Large intestine (tissue), 3 donors: ENCODE measurements around the gene SLAIN2. TPM values are rescaled to one million over a fixed set of nuclear protein-coding genes. Genes with fewer than 3 reads are reported as not detected.
"Not testable (repeated sequence)": the region's sequence is repeated elsewhere in the genome, so short reads cannot be mapped to it uniquely, and the experiment has no call there.

Experiments
- DNase-seq, 2 donors: peaks; one replicate each; pipeline versions ENCODE4 v3.0.0 to v3.0.0-alpha.2; 2013
- H3K27ac ChIP-seq: one replicate; pipeline ENCODE4 v1.5.1; 2013; ENCODE audit warnings: low read length
- H3K27me3 ChIP-seq: 2 replicates; pipeline ENCODE4 v1.6.1; 2013; ENCODE audit warnings: low read length; ENCODE audit not compliant: control insufficient read depth, insufficient read depth
- H3K36me3 ChIP-seq: 2 replicates; pipeline ENCODE4 v1.6.1; 2013; ENCODE audit warnings: low read length; ENCODE audit not compliant: control insufficient read depth, insufficient read depth
- H3K4me1 ChIP-seq: one replicate; pipeline ENCODE4 v1.6.1; 2013; ENCODE audit warnings: low read length; ENCODE audit not compliant: control insufficient read depth, insufficient read depth
- H3K4me3 ChIP-seq: one replicate; pipeline ENCODE4 v1.5.1; 2013; ENCODE audit warnings: low read length
- H3K9me3 ChIP-seq: one replicate; pipeline ENCODE4 v1.6.1; 2013; ENCODE audit warnings: mild to moderate bottlenecking, low read depth, low read length, moderate library complexity; ENCODE audit not compliant: control insufficient read depth
- WGBS: methylation state at CpG from one replicate; pipeline ENCODE4 v1.1.5; 2013; ENCODE audit warnings: low lambda C conversion rate; ENCODE audit not compliant: insufficient coverage; 5-methylcytosine and 5-hydroxymethylcytosine counted together
- polyA plus RNA-seq: library from polyadenylated mRNA; unstranded; fragments of 120-200 nt; gene quantifications from one replicate; pipeline ENCODE4 v1.2.1, GENCODE V29; 2013

Gene SLAIN2
- polyA plus RNA-seq, 1 donor = 38.7 TPM

DNA sequence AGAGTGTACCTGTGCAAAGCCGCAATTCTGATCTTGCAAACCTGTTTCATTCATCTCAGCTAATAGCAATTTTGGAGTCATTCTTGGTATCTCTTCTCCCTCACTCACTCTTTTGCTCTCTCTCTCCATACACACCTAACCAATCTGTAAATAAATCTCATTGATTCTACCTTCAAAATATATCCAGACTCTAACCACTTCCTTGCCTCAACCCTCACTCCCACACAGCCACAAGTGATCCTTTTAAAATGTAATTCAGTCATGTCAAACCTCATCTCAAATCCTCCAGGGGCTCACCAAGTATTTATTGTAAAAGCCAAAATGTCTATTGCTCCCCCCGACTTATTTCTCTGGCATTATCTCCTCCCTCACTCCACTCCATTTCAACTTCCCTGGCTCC is 90.1 kb downstream of the SLAIN2 start:
- no peaks in the 10 kb centered on the region for H3K27me3 ChIP-seq
- DNase-seq = no peak
- 83% methylated on average over 2 of the region's 2 CpGs for WGBS
- no peak overlapping the region for H3K27ac ChIP-seq
- no peak overlapping the region for H3K4me3 ChIP-seq
- no peaks in the 10 kb centered on the region for H3K4me1 ChIP-seq
- H3K9me3 ChIP-seq = no peaks in the 10 kb centered on the region
- no peaks in the 10 kb centered on the region for H3K36me3 ChIP-seq

DNA sequence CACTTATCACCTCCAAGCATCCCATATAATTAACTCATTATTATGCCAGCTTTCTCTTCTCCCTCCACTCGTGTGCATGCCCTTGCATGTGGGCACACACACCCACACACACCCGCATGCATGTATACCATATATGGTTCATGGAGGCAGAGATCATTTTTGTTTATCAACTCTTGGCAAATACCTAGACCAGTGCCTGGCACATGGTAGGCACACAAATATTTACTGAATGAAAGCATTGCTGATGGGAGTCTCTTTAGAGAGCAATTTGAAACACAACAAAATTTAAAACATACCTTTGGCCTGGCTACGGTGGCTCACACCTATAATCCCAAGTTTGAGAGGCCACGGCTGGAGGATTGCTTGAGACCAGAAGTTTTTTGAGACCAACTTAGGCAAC is 90.7 kb downstream of the SLAIN2 start:
- no peaks in the 10 kb centered on the region for H3K36me3 ChIP-seq
- 100% methylated on average over 1 of the region's 4 CpGs for WGBS
- no peaks in the 10 kb centered on the region for H3K27me3 ChIP-seq
- no peaks in the 10 kb centered on the region for H3K4me1 ChIP-seq
- no peak overlapping the region for H3K27ac ChIP-seq
- H3K9me3 ChIP-seq = no peaks in the 10 kb centered on the region
- H3K4me3 ChIP-seq = no peak overlapping the region
- no peak for DNase-seq

DNA sequence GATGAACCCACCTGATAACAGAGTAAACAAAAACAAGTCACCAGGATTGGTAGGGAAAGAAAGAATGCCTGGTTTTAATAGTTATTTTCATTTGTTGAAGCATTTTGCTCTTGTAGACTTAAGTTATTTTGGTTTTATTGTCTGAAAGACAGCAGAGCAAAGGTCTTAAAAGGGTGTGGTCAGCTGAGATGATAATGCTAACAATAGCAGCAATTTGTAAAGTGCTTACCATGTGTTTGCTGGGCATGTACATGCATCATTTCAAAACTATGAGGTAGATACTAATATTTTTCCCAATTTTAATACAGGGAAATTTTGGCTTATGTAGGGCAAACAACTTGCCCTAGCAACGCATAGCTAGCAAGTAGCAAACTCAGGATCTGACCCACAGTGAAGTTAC is 95.0 kb downstream of the SLAIN2 start:
- H3K27ac ChIP-seq = no peak overlapping the region
- no peaks in the 10 kb centered on the region for H3K4me1 ChIP-seq
- H3K4me3 ChIP-seq = no peak overlapping the region
- H3K9me3 ChIP-seq = no peaks in the 10 kb centered on the region
- H3K27me3 ChIP-seq = peaks cover 3% of the 10 kb centered on the region
- WGBS = no CpG with 5 or more reads among the region's 1 CpG
- DNase-seq = peak; percentile 9 to 32
- no peaks in the 10 kb centered on the region for H3K36me3 ChIP-seq

DNA sequence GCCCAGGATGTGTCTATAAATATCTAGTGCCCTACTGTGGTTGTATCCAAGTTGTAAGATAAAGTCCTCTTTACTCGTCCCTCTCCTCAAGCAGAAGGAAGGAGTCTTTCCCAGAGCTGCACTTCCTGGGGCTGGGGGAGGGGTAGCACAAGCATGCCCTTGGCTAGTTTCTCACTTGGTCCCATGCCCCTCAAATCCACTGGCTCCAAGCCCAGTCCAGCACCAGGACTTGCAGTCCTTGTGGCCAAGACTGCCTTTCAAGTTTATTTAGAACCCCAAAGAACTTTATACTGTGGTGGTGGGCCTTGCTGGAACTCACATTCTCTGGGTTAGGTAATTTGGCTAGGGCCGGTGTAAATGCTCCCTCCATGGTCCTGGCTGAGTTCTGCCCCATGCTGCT is 98.7 kb downstream of the SLAIN2 start:
- peaks cover 3% of the 10 kb centered on the region for H3K27me3 ChIP-seq
- no peaks in the 10 kb centered on the region for H3K36me3 ChIP-seq
- no peak for DNase-seq
- no peaks in the 10 kb centered on the region for H3K9me3 ChIP-seq
- H3K27ac ChIP-seq = no peak overlapping the region
- H3K4me3 ChIP-seq = no peak overlapping the region
- WGBS = no CpG with 5 or more reads among the region's 2 CpGs
- H3K4me1 ChIP-seq = no peaks in the 10 kb centered on the region

- no CpG with 5 or more reads among the region's 5 CpGs for WGBS
- H3K9me3 ChIP-seq, H3K27ac ChIP-seq, DNase-seq, H3K27me3 ChIP-seq, H3K4me1 ChIP-seq, H3K4me3 ChIP-seq, H3K36me3 ChIP-seq: not testable (repeated sequence)
Observed at GRCh38 chr4:48440914-48441313, 99.6 kb downstream of the SLAIN2 start.

DNA sequence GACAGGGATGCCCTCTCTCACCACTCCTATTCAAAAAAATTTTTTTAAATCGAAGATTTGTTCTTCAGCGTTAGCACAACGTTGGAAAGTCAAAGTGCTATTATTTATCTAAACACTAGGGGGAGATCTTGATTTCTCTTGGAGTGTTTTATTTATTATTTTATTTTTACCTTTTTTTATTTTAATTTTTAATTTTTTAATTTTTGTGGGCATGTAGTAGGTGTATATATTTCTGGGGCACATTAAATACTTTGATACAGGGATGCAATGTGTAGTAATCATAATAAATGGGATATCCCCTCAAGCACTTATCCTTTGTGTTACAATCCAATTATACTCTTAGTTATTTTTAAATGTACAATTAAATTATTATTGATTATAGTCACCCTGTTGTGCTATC is 104.4 kb downstream of the SLAIN2 start:
- Histone ChIP-seq H3K36me3 (no peaks in the 10 kb centered on the region), H3K4me3 (no peak overlapping the region), H3K27me3 (peaks cover 2% of the 10 kb centered on the region), H3K9me3 (no peaks in the 10 kb centered on the region), H3K27ac (no peak overlapping the region), H3K4me1 (no peaks in the 10 kb centered on the region)
- WGBS = 25% methylated on average over 3 of the region's 3 CpGs
- no peak for DNase-seq

- H3K9me3 ChIP-seq = no peaks in the 10 kb centered on the region
Observed at GRCh38 chr4:48446642-48447041, 105.3 kb downstream of the SLAIN2 start.

DNA sequence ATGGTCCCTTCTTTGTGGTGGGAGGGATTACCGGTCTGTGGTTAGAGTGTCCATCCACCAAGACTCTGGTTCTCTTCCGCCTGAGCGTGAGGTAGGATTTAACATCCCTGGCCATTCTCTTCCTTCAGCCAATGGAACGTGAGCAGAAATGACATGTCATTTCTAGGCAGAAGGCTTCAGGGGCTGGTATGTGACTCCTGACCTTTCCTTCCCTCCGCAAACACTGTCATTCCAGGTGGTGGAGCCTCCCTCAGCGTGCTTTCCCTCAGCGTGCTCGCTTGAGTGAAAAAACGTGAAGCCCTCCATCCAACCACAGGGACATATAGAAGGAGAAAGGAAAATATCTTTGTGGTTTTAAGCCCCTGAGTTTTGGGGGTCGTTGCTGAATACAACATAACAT is 107.8 kb downstream of the SLAIN2 start:
- Histone ChIP-seq H3K36me3 (no peaks in the 10 kb centered on the region), H3K27ac (no peak overlapping the region), H3K4me1 (no peaks in the 10 kb centered on the region), H3K9me3 (no peaks in the 10 kb centered on the region), H3K27me3 (peaks cover 2% of the 10 kb centered on the region), H3K4me3 (no peak overlapping the region)
- no peak for DNase-seq
- WGBS = no CpG with 5 or more reads among the region's 10 CpGs

More at GRCh38 chr4:48446642-48447041, 105.3 kb downstream of the SLAIN2 start:
- no peak overlapping the region for H3K4me3 ChIP-seq
- H3K36me3 ChIP-seq = no peaks in the 10 kb centered on the region
- DNase-seq = no peak
- H3K27me3 ChIP-seq = peaks cover 2% of the 10 kb centered on the region
- no peak overlapping the region for H3K27ac ChIP-seq
- H3K4me1 ChIP-seq = no peaks in the 10 kb centered on the region
- 100% methylated on average over 1 of the region's 1 CpG for WGBS

DNA sequence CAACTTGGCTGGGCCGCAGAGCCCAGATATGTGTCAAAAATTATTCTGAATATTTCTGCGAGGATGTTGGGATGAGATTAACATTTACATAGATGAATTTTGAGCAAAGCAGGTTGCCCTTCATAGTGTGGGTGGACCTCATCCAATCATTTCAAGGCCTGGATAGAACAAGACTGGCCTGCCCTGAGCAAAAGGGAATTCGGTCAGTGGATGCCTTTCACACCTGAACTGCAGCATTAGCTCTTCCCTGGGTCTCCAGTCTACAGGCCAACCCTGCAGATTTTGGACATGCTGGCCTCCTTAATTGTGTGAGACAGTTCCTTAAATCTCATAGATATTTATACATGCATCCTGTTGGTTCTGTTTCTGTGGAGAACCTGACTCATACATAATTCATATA is 109.4 kb downstream of the SLAIN2 start:
- Histone ChIP-seq H3K4me1 (no peaks in the 10 kb centered on the region), H3K27me3 (peaks cover 2% of the 10 kb centered on the region), H3K27ac (no peak overlapping the region), H3K36me3 (no peaks in the 10 kb centered on the region), H3K9me3 (no peaks in the 10 kb centered on the region), H3K4me3 (no peak overlapping the region)
- 100% methylated on average over 2 of the region's 3 CpGs for WGBS
- no peak for DNase-seq

DNA sequence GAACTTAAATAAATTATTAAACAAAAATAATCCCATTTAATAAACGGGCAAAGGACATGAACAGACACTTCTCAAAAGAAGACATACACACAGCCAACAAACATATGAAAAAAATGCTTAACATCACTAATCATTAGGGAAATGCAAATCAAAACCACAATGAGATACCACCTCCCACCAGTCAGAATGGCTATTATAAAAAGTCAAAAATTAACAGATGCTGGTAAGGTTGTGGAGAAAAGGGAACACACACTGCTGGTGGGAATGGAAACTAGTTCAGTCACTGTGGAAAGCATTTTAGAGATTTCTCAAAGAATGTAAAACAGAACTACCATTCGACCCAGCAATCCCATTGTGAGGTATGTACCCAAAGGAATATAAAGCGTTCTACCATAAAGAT is 110.3 kb downstream of the SLAIN2 start:
- H3K4me1 ChIP-seq, DNase-seq, H3K36me3 ChIP-seq, H3K4me3 ChIP-seq, H3K27ac ChIP-seq, H3K9me3 ChIP-seq, H3K27me3 ChIP-seq: not testable (repeated sequence)
- WGBS = 83% methylated on average over 1 of the region's 3 CpGs

DNA sequence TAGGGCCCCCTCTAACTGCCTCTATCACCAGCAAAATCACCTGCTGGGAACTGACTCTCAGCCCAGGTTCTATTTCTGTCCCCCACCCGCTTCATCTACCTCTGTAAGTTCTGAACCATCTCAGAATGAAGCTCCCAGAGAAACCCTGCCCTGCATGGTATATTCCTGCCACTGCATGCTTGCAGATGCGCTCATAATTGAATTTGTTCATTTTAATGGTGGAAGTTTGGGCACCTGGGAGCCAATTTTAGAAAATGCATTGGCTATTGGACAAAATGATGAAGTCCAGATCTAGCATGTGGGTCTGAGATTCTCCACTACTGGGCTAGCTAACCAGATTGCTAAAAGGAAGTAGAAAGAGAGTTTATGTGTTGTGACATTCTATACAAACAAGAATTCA is 113.3 kb downstream of the SLAIN2 start:
- no peaks in the 10 kb centered on the region for H3K27me3 ChIP-seq
- no peaks in the 10 kb centered on the region for H3K36me3 ChIP-seq
- no peak overlapping the region for H3K4me3 ChIP-seq
- no peak for DNase-seq
- H3K27ac ChIP-seq = no peak overlapping the region
- H3K4me1 ChIP-seq = no peaks in the 10 kb centered on the region
- H3K9me3 ChIP-seq = no peaks in the 10 kb centered on the region
- no CpG with 5 or more reads among the region's 2 CpGs for WGBS
